Left hindlimb (tissue), 1 donor: ENCODE measurements around the gene ZNF217.
"Not testable (repeated sequence)": the region's sequence is repeated elsewhere in the genome, so short reads cannot be mapped to it uniquely, and the experiment has no call there.

Experiments
- DNase-seq: peaks from one replicate; pipeline ENCODE4 v3.0.0-alpha.2; 2018

The ZNF217 gene

GRCh38 chr20:53593466-53594007 lies at the start of gene ZNF217:
TSS of gene ZNF217 (minus strand) at chr20:53593839. CDS start at chr20:53582826, 11,013 bp downstream.
- DNase-seq: peak; percentile 84

- DNase-seq: no peak
Observed at GRCh38 chr20:53643031-53643832, 49.6 kb upstream of the ZNF217 start.

GRCh38 chr20:53642196-53643030 lies 48.8 kb upstream of the ZNF217 start:
- peak; percentile 53 for DNase-seq

GRCh38 chr20:53639647-53640440 lies 46.2 kb upstream of the ZNF217 start:
- no peak for DNase-seq

- DNase-seq: no peak
Observed at GRCh38 chr20:53639128-53639527, 45.5 kb upstream of the ZNF217 start.

- DNase-seq: not testable (repeated sequence)
Observed at GRCh38 chr20:53637310-53637709, 43.7 kb upstream of the ZNF217 start.

DNA sequence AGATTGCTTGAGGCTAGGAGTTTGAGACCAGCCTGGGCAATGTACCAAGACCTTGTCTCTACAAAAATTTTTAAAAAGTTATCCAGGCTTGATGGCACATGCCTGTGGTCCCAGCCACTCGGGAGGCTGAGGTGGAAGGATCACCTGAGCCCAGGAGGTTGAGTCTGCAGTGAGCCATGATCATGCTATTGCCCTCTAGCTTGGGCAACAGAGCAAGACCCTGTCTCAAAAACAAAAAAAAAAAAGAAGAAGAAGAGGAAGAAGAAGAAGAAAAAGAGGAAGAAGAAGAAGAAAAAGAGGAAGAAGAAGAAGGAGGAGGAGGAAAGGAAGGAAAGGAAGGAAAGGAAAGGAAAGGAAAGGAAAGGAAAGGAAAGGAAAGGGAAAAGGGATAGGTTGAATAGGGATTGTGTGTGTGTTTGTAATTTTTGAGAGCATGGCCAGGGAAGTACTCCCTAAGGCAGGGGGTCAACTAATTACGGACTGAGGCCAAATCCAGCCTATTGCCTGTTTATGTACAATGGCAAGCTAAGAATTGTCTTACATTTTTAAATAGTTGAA lies 43.0 kb upstream of the ZNF217 start:
- DNase-seq: no peak

GRCh38 chr20:53635221-53635620 lies 41.6 kb upstream of the ZNF217 start:
- DNase-seq: no peak

DNA sequence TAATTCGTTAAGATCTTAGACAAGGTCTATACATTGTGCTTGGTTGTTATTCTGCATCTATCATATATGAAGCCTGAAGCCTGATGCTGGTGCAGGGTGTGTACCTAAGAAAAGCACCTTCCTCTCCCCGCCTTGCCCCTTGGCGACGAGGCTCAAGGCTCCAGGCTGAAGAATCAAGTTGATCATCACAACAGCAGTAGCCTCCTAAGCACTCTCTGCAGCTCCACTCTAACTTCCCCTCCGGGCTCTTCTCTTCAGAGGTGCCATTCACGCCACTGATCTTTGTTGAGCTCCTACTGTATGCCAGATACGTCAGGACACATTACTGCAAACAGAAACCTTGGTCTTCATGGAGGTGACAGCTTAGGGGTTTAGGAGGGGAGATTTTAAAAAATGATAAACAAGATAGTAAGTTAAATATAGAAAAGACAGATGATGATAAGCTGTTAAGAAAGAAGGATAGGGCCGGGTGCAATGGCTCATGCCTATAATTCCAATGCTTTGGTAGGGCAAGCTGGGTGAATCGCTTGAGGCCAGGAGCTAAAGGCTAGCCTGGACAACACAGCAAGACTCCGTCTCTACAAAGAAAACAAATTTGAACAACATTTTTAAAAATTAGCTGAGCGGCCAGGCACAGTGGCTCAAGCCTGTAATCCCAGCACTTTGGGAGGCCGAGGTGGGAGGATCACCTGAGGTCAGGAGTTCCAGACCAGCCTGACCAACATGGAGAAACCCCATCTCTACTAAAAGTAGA lies 38.4 kb upstream of the ZNF217 start:
- DNase-seq: no peak

- no peak for DNase-seq
Observed at GRCh38 chr20:53629436-53629835, 35.8 kb upstream of the ZNF217 start.

DNA sequence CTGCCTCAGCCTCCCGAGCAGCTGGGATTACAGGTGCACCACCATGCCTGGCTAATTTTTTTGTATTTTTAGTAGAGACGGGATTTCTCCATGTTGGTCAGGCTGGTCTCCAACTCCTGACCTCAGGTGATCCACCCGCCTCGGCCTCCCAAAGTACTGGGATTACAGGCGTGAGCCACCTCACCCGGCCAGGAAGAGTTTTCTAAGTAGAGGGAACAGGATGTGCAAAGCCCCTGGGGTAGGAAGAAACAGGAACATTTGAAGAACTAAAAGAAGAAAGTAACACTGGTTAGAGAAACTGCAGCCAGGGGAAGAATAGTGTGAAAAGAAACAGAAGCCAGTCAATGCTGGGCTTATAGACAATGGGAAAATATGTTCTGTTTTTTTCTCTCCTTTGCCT lies 35.1 kb upstream of the ZNF217 start:
- not testable (repeated sequence) for DNase-seq

GRCh38 chr20:53628076-53628475 lies 34.4 kb upstream of the ZNF217 start:
- DNase-seq: no peak

DNA sequence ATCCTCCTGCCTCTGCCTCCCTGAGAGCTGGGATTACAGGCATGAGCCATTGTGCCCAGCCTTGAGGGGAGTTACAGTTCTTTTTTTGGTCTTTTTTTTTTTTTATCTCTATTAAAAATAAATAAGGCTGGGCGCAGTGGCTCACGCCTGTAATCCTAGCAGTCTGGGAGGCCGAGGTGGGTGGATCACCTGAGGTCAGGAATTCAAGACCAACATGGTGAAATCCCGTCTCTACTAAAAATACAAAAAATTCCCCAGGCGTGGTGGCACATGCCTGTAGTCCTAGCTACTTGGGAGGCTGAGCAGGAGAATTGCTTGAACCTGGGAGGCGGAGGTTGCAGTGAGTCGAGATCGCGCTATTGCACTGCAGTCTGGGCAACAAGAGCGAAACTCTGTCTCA lies 33.4 kb upstream of the ZNF217 start:
- DNase-seq: not testable (repeated sequence)

GRCh38 chr20:53626584-53626983 lies 32.9 kb upstream of the ZNF217 start:
- DNase-seq: no peak

- DNase-seq: no peak
Observed at GRCh38 chr20:53625311-53626129, 31.9 kb upstream of the ZNF217 start.

DNA sequence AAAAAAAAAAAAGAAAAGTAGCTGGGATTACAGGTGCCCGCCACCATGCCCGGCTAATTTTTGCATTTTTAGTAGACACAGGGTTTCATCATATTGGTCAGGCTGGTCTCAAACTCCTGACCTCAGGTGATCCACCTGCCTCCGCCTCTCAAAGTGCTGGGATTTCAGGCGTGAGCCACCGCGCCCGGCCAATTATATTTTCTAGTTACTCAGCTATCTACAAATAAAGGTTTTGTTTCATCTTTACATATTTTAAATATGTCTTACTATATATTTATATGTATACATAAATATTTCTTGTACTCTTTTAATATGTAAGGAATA lies 31.2 kb upstream of the ZNF217 start:
- not testable (repeated sequence) for DNase-seq

DNA sequence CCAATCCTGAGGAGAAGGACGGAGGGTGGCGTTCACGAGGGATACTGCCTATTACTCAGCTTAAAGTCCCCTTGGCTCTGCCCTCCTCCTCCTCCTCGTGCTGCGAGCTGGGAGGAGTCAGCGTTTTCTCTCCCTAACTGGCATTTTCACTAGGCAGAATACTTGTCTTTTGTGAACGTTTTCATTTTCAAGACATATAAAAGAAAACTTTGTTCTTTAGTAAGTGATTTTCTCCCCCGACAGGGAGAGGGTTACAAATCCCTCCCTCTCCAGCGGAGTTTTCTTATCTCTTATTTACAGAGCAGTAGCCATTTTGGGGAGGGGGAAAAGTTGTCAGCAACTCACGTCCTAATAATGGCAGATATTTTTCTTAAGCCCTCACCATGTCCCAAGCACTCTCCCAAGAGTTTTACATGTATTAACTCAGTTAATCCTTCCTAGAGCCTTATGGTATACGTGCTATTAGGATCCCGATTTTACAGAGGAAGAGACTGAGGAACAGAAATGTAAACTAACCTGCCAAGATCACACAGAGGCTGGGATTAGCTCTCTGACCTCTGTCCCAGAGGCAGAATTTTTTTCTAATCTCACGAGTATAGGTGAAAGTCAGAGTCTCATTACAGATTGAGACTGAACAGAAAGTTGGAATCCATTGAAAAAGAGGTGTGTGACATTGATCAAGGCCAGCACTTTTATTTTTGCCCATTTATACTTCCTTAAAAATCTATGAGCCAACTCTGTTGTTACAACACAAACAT lies 30.0 kb upstream of the ZNF217 start:
- peak; percentile 72 for DNase-seq

GRCh38 chr20:53623134-53623453 lies 29.5 kb upstream of the ZNF217 start:
- no peak for DNase-seq

DNA sequence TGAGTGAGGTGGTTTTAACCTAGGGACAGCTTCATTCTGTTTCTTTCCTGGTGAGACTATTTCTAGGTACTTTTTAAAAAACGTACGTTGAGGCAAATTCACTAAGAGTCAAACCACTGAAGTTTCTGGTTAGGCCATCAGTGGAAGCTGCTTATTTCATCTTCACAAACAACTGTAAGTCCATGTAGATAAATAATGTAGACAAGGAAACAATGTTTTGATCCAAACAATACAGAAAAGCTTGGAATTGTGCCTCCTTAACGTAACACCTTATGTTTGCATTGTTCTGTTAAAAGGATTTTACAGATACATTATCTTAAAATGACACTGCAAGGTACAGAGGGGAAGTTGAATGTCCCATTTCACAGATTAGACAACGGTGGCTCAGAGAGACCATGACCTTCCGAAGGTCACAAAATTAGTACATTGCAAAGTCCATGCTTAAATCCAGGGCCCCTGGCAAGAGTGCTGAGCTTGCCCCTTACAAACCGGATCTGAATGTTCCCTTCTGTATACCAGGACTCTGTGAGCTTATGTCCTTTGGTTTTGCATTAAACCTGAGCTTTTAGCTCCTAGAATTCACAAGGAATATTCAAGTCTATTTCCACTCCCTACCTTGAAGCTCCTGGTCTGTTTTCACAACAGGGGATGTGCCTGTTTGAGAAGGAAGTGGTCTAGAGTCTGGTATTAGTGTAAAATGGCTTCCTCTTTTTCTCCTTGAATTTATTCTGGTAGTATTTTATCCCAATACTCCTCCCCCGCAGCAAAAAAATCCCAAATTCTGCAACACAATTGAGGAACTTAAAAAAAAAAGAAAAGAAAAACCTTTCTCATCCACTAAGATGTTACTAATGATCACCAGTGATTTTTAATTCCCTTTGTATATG lies 28.9 kb upstream of the ZNF217 start:
- DNase-seq: no peak
